Upper lobe of left lung (tissue), 4 donors: Measurements from ENCODE around the gene ZNF407.

ENCODE experiments used
- CTCF ChIP-seq, 6 experiments: fragments of 450-650 bp in 4 of 6; fragments of 200-600 bp in 2 of 6; sonication (generic) in 2 of 6; IDR thresholded peaks; one replicate each; pipeline ENCODE4 v1.5.1; 2016 to 2019; ENCODE audit warnings: antibody characterized with exemption in 6 of 6
- EP300 ChIP-seq, 4 donors: sonication (generic); formaldehyde crosslinking; IDR thresholded peaks; one replicate each; pipeline ENCODE4 v1.5.1; 2017; ENCODE audit warnings: antibody characterized with exemption in 4 of 4, control low read depth in 2 of 4
- POLR2A ChIP-seq, 4 donors: fragments of 450-650 bp; IDR thresholded peaks; one replicate each; pipeline ENCODE4 v1.5.1; 2016 to 2017; ENCODE audit warnings: antibody characterized with exemption in 4 of 4, mild to moderate bottlenecking in 2 of 4
- POLR2AphosphoS5 ChIP-seq, 2 donors: sonication (generic); formaldehyde crosslinking; IDR thresholded peaks; one replicate each; pipeline ENCODE4 v1.5.1; 2017; ENCODE audit warnings: antibody characterized with exemption in 2 of 2

- TF ChIP-seq POLR2A (IDR thresholded peaks at IDR 0.05) = no peak
- TF ChIP-seq CTCF (IDR thresholded peaks at IDR 0.05) = no peak
- TF ChIP-seq EP300 (IDR thresholded peaks at IDR 0.05) = no peak
- TF ChIP-seq POLR2AphosphoS5 (IDR thresholded peaks at IDR 0.05) = no peak
These were observed 456.4 kb downstream of the ZNF407 start for GRCh38 chr18:75054046-75054445.
